ENCODE results near the gene TIMP4.

Gene TIMP4

DNA sequence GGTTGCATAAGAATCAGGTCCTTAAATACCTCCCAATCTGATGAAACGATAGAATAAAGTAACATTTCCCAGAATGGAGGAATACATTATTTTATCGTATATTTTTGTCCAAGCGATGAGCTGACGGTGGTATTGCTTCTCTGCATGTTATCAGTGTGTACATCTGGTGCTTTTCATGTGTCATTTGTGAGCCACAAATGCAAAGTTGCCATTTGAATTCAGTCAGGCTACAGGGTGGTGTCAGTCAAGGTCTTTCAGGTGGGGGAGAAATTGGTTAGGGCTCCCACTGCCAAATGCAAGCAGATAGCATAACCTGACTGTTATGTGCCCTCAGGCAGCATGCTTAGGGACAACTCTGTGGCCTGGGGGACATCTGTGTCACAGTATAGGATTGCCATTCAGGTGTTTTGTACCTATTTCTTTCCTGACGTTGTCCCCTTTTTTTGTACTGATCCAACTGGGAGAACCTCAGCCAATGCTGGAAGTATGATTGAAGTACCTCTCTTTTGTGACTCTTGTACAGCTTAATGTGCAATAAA is 26.5 kb upstream of the TIMP4 start:
- DNase-seq (ENCODE audit: extremely low read depth, low read depth): no peak
- TF ChIP-seq, protein P1, sequence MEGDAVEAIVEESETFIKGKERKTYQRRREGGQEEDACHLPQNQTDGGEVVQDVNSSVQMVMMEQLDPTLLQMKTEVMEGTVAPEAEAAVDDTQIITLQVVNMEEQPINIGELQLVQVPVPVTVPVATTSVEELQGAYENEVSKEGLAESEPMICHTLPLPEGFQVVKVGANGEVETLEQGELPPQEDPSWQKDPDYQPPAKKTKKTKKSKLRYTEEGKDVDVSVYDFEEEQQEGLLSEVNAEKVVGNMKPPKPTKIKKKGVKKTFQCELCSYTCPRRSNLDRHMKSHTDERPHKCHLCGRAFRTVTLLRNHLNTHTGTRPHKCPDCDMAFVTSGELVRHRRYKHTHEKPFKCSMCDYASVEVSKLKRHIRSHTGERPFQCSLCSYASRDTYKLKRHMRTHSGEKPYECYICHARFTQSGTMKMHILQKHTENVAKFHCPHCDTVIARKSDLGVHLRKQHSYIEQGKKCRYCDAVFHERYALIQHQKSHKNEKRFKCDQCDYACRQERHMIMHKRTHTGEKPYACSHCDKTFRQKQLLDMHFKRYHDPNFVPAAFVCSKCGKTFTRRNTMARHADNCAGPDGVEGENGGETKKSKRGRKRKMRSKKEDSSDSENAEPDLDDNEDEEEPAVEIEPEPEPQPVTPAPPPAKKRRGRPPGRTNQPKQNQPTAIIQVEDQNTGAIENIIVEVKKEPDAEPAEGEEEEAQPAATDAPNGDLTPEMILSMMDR (IDR thresholded peaks at IDR 0.05; ENCODE audit: low read depth, low read length): no peak

DNA sequence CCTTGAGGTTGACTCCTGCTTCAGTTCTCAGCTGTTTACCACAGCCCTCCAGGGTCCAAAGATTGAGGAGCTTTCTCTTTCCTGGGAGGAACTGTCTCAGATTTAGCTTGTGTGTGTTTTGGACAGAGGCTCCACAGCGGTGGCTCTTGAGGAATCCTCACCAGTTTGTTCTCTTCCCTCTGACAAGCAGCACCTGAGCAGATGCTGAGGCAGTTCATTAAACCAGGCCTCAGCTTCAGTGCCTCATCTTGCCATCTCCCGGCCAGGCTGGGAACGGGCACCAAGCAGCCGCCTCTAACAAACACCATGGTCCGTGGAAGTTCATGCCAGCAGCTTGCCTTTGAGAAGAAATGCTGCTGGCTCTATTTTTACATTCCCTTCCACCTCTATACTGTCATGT is 25.8 kb upstream of the TIMP4 start:
- TF ChIP-seq, protein P1 (IDR thresholded peaks at IDR 0.05; ENCODE audit: low read depth, low read length): no peak
- no peak for DNase-seq (ENCODE audit: extremely low read depth, low read depth)

- TF ChIP-seq, protein P1 (IDR thresholded peaks at IDR 0.05; ENCODE audit: low read depth, low read length): no peak
- no peak for DNase-seq (ENCODE audit: extremely low read depth, low read depth)
Observed at GRCh38 chr3:12182687-12183441, 24.2 kb upstream of the TIMP4 start.

DNA sequence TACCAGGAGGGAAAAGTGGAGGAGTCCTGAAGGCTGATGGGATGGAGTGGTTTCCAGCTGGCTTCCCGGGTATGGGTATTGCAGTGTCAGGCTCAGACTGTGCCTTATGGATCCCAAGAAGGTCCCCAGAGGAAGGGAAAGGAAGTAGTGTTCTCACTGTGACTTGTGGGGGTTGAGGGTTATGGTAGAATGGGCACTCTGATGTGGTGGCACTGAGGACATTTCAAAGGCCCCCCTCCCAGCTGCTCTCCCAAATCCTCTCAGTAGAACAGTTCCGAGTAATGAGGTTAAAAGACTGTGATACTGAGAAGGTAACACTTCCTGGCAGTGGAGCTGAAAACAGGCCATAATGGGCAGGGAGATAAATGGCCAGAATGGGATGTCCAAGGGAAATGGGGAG is 23.1 kb upstream of the TIMP4 start:
- DNase-seq (ENCODE audit: extremely low read depth, low read depth): no peak
- TF ChIP-seq, protein P1 (IDR thresholded peaks at IDR 0.05; ENCODE audit: low read depth, low read length): no peak

DNA sequence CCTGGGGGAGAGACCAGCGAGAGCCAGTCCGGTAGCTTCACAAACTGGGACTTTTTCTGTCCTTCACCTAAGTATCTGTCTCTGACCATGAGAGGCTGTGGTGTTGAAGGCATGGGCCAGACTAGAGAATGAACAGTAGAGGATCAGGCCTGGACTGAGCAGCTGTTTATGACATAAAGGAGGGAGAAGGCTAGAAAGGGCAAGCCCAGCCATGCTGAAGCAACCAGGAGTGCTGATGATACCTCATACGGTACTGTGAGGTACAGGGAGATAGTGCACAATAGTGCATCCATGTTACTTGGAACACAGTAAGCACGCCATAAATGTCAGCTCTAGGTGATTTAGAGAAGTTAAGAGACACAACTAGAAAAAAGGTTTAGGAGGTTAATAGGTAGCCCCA is 22.6 kb upstream of the TIMP4 start:
- no peak for DNase-seq (ENCODE audit: extremely low read depth, low read depth)
- TF ChIP-seq, protein P1 (IDR thresholded peaks at IDR 0.05; ENCODE audit: low read depth, low read length): no peak

DNA sequence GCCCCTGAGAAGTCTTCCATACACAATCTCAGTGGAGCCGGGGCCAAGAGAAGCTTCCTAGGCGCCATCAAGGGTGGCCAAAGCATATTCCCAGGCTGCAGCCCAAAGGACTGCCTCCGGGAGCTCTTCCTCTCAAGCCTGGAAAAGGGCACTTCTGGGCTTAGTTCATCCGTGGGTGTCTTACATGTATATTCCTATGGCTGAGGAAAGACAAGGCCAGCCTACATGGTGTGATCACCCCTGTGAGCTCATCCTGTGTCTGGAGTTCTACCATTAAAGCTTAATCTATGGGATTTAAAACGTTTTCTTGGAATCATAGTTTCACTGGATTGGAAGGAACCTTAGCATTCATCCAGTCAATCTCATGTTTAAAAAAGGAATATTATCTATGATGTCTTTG is 21.9 kb upstream of the TIMP4 start:
- DNase-seq (ENCODE audit: extremely low read depth, low read depth): no peak
- TF ChIP-seq, protein P1 (IDR thresholded peaks at IDR 0.05; ENCODE audit: low read depth, low read length): no peak

- TF ChIP-seq, protein P1 (IDR thresholded peaks at IDR 0.05; ENCODE audit: low read depth, low read length): no peak
Observed at GRCh38 chr3:12180218-12180617, 21.5 kb upstream of the TIMP4 start.

More at GRCh38 chr3:12180218-12180617, 21.5 kb upstream of the TIMP4 start:
- no peak for DNase-seq (ENCODE audit: extremely low read depth, low read depth)

All from AG09319 (cell line).